BE2C (cell line): ENCODE results near the gene MARCO.

Source experiments
- DNase-seq: peaks from one replicate; pipeline ENCODE4 v3.0.0-alpha.2; 2020
- H3K27me3 ChIP-seq: fragments of 250-450 bp; sonication (Bioruptor Pico); 2 replicates; pipeline ENCODE4 v1.5.1; 2020; ENCODE audit warnings: mild to moderate bottlenecking
- H3K36me3 ChIP-seq: fragments of 250-450 bp; sonication (Bioruptor Pico); 2 replicates; pipeline ENCODE4 v1.5.1; 2020; ENCODE audit warnings: mild to moderate bottlenecking
- H3K4me1 ChIP-seq: fragments of 250-450 bp; sonication (Bioruptor Pico); 2 replicates; pipeline ENCODE4 v1.5.1; 2020
- H3K4me3 ChIP-seq: 2 replicates; pipeline ENCODE4 v1.5.1; 2011; ENCODE audit warnings: low read depth, low read length
- H3K9me3 ChIP-seq: fragments of 250-450 bp; sonication (Bioruptor Pico); 2 replicates; pipeline ENCODE4 v1.5.1; 2020
- CTCF ChIP-seq: IDR thresholded peaks from 2 replicates; pipeline ENCODE4 v1.5.1; 2012; ENCODE audit warnings: mild to moderate bottlenecking, low read depth, low read length

MARCO gene

GRCh38 chr2:119015845-119016244 is 73.9 kb downstream of the MARCO start:
- Histone ChIP-seq H3K4me3 (no peak overlapping the region), H3K4me1 (no peaks in the 10 kb centered on the region), H3K9me3 (no peaks in the 10 kb centered on the region), H3K36me3 (no peaks in the 10 kb centered on the region), H3K27me3 (peaks cover 5% of the 10 kb centered on the region)
- no peak for TF ChIP-seq CTCF
- no peak for DNase-seq

GRCh38 chr2:119019521-119019920 is 77.5 kb downstream of the MARCO start:
- DNase-seq: no peak
- TF ChIP-seq CTCF: no peak
- H3K4me1 ChIP-seq: no peaks in the 10 kb centered on the region
- no peaks in the 10 kb centered on the region for H3K9me3 ChIP-seq
- H3K27me3 ChIP-seq: no peaks in the 10 kb centered on the region
- no peaks in the 10 kb centered on the region for H3K36me3 ChIP-seq
- no peak overlapping the region for H3K4me3 ChIP-seq

GRCh38 chr2:119022678-119023077 is 80.7 kb downstream of the MARCO start:
- no peak for DNase-seq
- H3K9me3 ChIP-seq: no peaks in the 10 kb centered on the region
- no peak for TF ChIP-seq CTCF
- no peak overlapping the region for H3K4me3 ChIP-seq
- H3K36me3 ChIP-seq: no peaks in the 10 kb centered on the region
- no peaks in the 10 kb centered on the region for H3K4me1 ChIP-seq
- H3K27me3 ChIP-seq: no peaks in the 10 kb centered on the region

GRCh38 chr2:119023534-119023933 is 81.5 kb downstream of the MARCO start:
- DNase-seq: no peak
- Histone ChIP-seq H3K36me3 (no peaks in the 10 kb centered on the region), H3K4me3 (no peak overlapping the region), H3K4me1 (no peaks in the 10 kb centered on the region), H3K27me3 (no peaks in the 10 kb centered on the region), H3K9me3 (no peaks in the 10 kb centered on the region)
- TF ChIP-seq CTCF: no peak

GRCh38 chr2:119024152-119024551 is 82.2 kb downstream of the MARCO start:
- Histone ChIP-seq H3K4me3 (no peak overlapping the region), H3K9me3 (no peaks in the 10 kb centered on the region), H3K36me3 (no peaks in the 10 kb centered on the region), H3K27me3 (no peaks in the 10 kb centered on the region), H3K4me1 (no peaks in the 10 kb centered on the region)
- no peak for DNase-seq
- no peak for TF ChIP-seq CTCF

GRCh38 chr2:119024568-119024967 is 82.6 kb downstream of the MARCO start:
- no peaks in the 10 kb centered on the region for H3K9me3 ChIP-seq
- no peak for DNase-seq
- no peaks in the 10 kb centered on the region for H3K36me3 ChIP-seq
- no peaks in the 10 kb centered on the region for H3K4me1 ChIP-seq
- no peak overlapping the region for H3K4me3 ChIP-seq
- no peaks in the 10 kb centered on the region for H3K27me3 ChIP-seq
- TF ChIP-seq CTCF: no peak
